Karpas-422 (cell line): ENCODE data around the gene CCBE1. TPM values are rescaled to one million over a fixed set of nuclear protein-coding genes. Genes with fewer than 3 reads are reported as not detected.

Experiments used
- DNase-seq: peaks from one replicate; pipeline ENCODE4 v3.0.0-alpha.2; 2015
- H2AFZ ChIP-seq: fragments of 200-600 bp; sonication (generic); 2 replicates; pipeline ENCODE4 v1.6.1; 2014; ENCODE audit warnings: antibody characterized with exemption, low read length, mixed read lengths
- H3K27ac ChIP-seq: fragments of 200-600 bp; sonication (generic); 2 replicates; pipeline ENCODE4 v1.5.1; 2014; ENCODE audit warnings: mild to moderate bottlenecking, low read length, moderate library complexity
- H3K27me3 ChIP-seq: fragments of 200-600 bp; sonication (generic); 2 replicates; pipeline ENCODE4 v1.6.1; 2014; ENCODE audit warnings: low read length, mixed read lengths
- H3K36me3 ChIP-seq: fragments of 200-600 bp; sonication (generic); 2 replicates; pipeline ENCODE4 v1.6.1; 2014; ENCODE audit warnings: low read length, mixed read lengths; ENCODE audit not compliant: insufficient read depth
- H3K4me1 ChIP-seq: fragments of 200-600 bp; sonication (generic); 2 replicates; pipeline ENCODE4 v1.6.1; 2014; ENCODE audit warnings: mild to moderate bottlenecking, low read length, mixed read lengths
- H3K4me2 ChIP-seq: fragments of 200-600 bp; sonication (generic); 2 replicates; pipeline ENCODE4 v1.6.1; 2014; ENCODE audit warnings: low read length, low read depth, mild to moderate bottlenecking; ENCODE audit not compliant: poor library complexity, severe bottlenecking
- H3K4me3 ChIP-seq: fragments of 200-600 bp; sonication (generic); 2 replicates; pipeline ENCODE4 v1.5.1; 2014; ENCODE audit warnings: mild to moderate bottlenecking, antibody characterized with exemption, low read length, mixed read lengths
- H3K79me2 ChIP-seq: fragments of 200-600 bp; sonication (generic); 2 replicates; pipeline ENCODE4 v1.6.1; 2014; ENCODE audit warnings: mild to moderate bottlenecking, low read length, mixed read lengths
- H3K9ac ChIP-seq: fragments of 200-600 bp; sonication (generic); 2 replicates; pipeline ENCODE4 v1.6.0; 2014; ENCODE audit warnings: low read length
- H3K9me2 ChIP-seq: fragments of 200-600 bp; sonication (generic), shearing (Covaris generic); replicated peaks from 2 replicates; pipeline ENCODE4 v1.6.0; 2014; ENCODE audit warnings: mild to moderate bottlenecking, low read length, moderate library complexity; ENCODE audit not compliant: insufficient read depth
- H3K9me3 ChIP-seq: fragments of 300-700, 200-600 bp; sonication (generic); 2 replicates; pipeline ENCODE4 v1.6.1; 2014; ENCODE audit warnings: low read length, mixed read lengths
- H4K20me1 ChIP-seq: fragments of 200-600 bp; sonication (generic); 2 replicates; pipeline ENCODE4 v1.6.1; 2014; ENCODE audit warnings: mild to moderate bottlenecking, antibody characterized with exemption, low read length, low read depth; ENCODE audit not compliant: insufficient read depth
- total RNA-seq: library from RNA; depleted of rRNA; stranded (reverse); fragments of >200 nt; shearing (Covaris generic); gene quantifications from 2 replicates; pipeline ENCODE4 v1.2.3, GENCODE V29; 2014; ENCODE audit warnings: low replicate concordance

Gene CCBE1
- total RNA-seq, 1 experiment from 2014 or later: not detected

GRCh38 chr18:59699061-59699460, 1.8 kb upstream of the CCBE1 start:
- H3K27ac ChIP-seq: no peak overlapping the region
- no peaks in the 10 kb centered on the region for H3K9me2 ChIP-seq
- no peaks in the 10 kb centered on the region for H3K4me1 ChIP-seq
- H3K9me3 ChIP-seq: no peaks in the 10 kb centered on the region
- H3K79me2 ChIP-seq: no peaks in the 10 kb centered on the region
- H3K36me3 ChIP-seq: no peaks in the 10 kb centered on the region
- H4K20me1 ChIP-seq: no peaks in the 10 kb centered on the region
- H3K4me2 ChIP-seq: no peak overlapping the region
- no peak overlapping the region for H2AFZ ChIP-seq
- DNase-seq: no peak
- H3K9ac ChIP-seq: no peak overlapping the region
- H3K4me3 ChIP-seq: no peak overlapping the region
- H3K27me3 ChIP-seq: no peaks in the 10 kb centered on the region

GRCh38 chr18:59696311-59697235, 650 bp downstream of the CCBE1 start:
- Histone ChIP-seq H2AFZ (no peak overlapping the region), H3K27me3 (no peaks in the 10 kb centered on the region)

GRCh38 chr18:59695551-59695950, 1.7 kb downstream of the CCBE1 start:
- Histone ChIP-seq H3K4me1 (no peaks in the 10 kb centered on the region), H2AFZ (no peak overlapping the region), H3K36me3 (no peaks in the 10 kb centered on the region), H3K9ac (no peak overlapping the region), H3K4me3 (no peak overlapping the region), H3K27me3 (no peaks in the 10 kb centered on the region), H3K9me2 (no peaks in the 10 kb centered on the region), H3K79me2 (no peaks in the 10 kb centered on the region), H4K20me1 (no peaks in the 10 kb centered on the region), H3K4me2 (no peak overlapping the region), H3K27ac (no peak overlapping the region), H3K9me3 (no peaks in the 10 kb centered on the region)
- no peak for DNase-seq

More at GRCh38 chr18:59696311-59697235, 650 bp downstream of the CCBE1 start:
- Histone ChIP-seq H3K79me2 (no peaks in the 10 kb centered on the region), H3K9me3 (no peaks in the 10 kb centered on the region), H3K36me3 (no peaks in the 10 kb centered on the region), H3K27ac (no peak overlapping the region), H3K4me3 (no peak overlapping the region), H3K4me2 (no peak overlapping the region), H3K4me1 (no peaks in the 10 kb centered on the region), H4K20me1 (no peaks in the 10 kb centered on the region), H3K9ac (no peak overlapping the region), H3K9me2 (no peaks in the 10 kb centered on the region)
- DNase-seq: no peak

GRCh38 chr18:59694824-59695223, 2.4 kb downstream of the CCBE1 start:
- DNase-seq: no peak
- no peak overlapping the region for H2AFZ ChIP-seq
- H3K9me2 ChIP-seq: no peaks in the 10 kb centered on the region
- no peaks in the 10 kb centered on the region for H3K36me3 ChIP-seq
- H3K9ac ChIP-seq: no peak overlapping the region
- no peak overlapping the region for H3K27ac ChIP-seq
- no peak overlapping the region for H3K4me3 ChIP-seq
- no peaks in the 10 kb centered on the region for H3K79me2 ChIP-seq
- H3K9me3 ChIP-seq: no peaks in the 10 kb centered on the region
- H3K4me2 ChIP-seq: no peak overlapping the region
- H4K20me1 ChIP-seq: no peaks in the 10 kb centered on the region
- H3K4me1 ChIP-seq: no peaks in the 10 kb centered on the region
- no peaks in the 10 kb centered on the region for H3K27me3 ChIP-seq

GRCh38 chr18:59691996-59692395, 5.2 kb downstream of the CCBE1 start:
- H3K79me2 ChIP-seq: no peaks in the 10 kb centered on the region
- H3K27me3 ChIP-seq: no peaks in the 10 kb centered on the region

GRCh38 chr18:59690996-59691395, 6.2 kb downstream of the CCBE1 start:
- Histone ChIP-seq H3K9me3 (no peaks in the 10 kb centered on the region), H3K27ac (no peak overlapping the region), H3K4me2 (no peak overlapping the region), H3K9ac (no peak overlapping the region), H3K9me2 (no peaks in the 10 kb centered on the region), H3K36me3 (no peaks in the 10 kb centered on the region), H4K20me1 (no peaks in the 10 kb centered on the region; the same call in 1 of the 2 replicates), H2AFZ (no peak overlapping the region), H3K27me3 (no peaks in the 10 kb centered on the region), H3K4me1 (no peaks in the 10 kb centered on the region), H3K4me3 (no peak overlapping the region), H3K79me2 (no peaks in the 10 kb centered on the region)
- DNase-seq: no peak

More at GRCh38 chr18:59691996-59692395, 5.2 kb downstream of the CCBE1 start:
- Histone ChIP-seq H3K27ac (no peak overlapping the region), H3K4me1 (no peaks in the 10 kb centered on the region), H2AFZ (no peak overlapping the region), H3K9me3 (no peaks in the 10 kb centered on the region), H3K9ac (no peak overlapping the region), H3K4me2 (no peak overlapping the region), H3K4me3 (no peak overlapping the region), H4K20me1 (no peaks in the 10 kb centered on the region), H3K9me2 (no peaks in the 10 kb centered on the region), H3K36me3 (no peaks in the 10 kb centered on the region)
- DNase-seq: no peak

GRCh38 chr18:59690186-59690982, 6.8 kb downstream of the CCBE1 start:
- H3K4me1 ChIP-seq: no peaks in the 10 kb centered on the region

GRCh38 chr18:59689756-59690155, 7.5 kb downstream of the CCBE1 start:
- H3K27me3 ChIP-seq: no peaks in the 10 kb centered on the region
- H4K20me1 ChIP-seq: no peaks in the 10 kb centered on the region; the same call in 1 of the 2 replicates
- no peaks in the 10 kb centered on the region for H3K9me2 ChIP-seq
- no peaks in the 10 kb centered on the region for H3K79me2 ChIP-seq
- H3K9ac ChIP-seq: no peak overlapping the region
- no peak overlapping the region for H3K27ac ChIP-seq
- no peaks in the 10 kb centered on the region for H3K36me3 ChIP-seq
- H3K4me3 ChIP-seq: no peak overlapping the region
- H3K4me2 ChIP-seq: no peak overlapping the region
- no peak for DNase-seq
- no peak overlapping the region for H2AFZ ChIP-seq
- no peaks in the 10 kb centered on the region for H3K4me1 ChIP-seq
- H3K9me3 ChIP-seq: no peaks in the 10 kb centered on the region

More at GRCh38 chr18:59690186-59690982, 6.8 kb downstream of the CCBE1 start:
- Histone ChIP-seq H3K36me3 (no peaks in the 10 kb centered on the region), H3K27ac (no peak overlapping the region), H3K4me2 (no peak overlapping the region), H3K9ac (no peak overlapping the region), H3K27me3 (no peaks in the 10 kb centered on the region), H4K20me1 (no peaks in the 10 kb centered on the region; the same call in 1 of the 2 replicates), H3K9me2 (no peaks in the 10 kb centered on the region), H3K4me3 (no peak overlapping the region), H2AFZ (no peak overlapping the region), H3K9me3 (no peaks in the 10 kb centered on the region), H3K79me2 (no peaks in the 10 kb centered on the region)
- DNase-seq: no peak
